ENCODE measurements around the gene ARPC1B.
"Not testable (repeated sequence)": the region's sequence is repeated elsewhere in the genome, so short reads cannot be mapped to it uniquely, and the experiment has no call there.

ARPC1B gene

DNA sequence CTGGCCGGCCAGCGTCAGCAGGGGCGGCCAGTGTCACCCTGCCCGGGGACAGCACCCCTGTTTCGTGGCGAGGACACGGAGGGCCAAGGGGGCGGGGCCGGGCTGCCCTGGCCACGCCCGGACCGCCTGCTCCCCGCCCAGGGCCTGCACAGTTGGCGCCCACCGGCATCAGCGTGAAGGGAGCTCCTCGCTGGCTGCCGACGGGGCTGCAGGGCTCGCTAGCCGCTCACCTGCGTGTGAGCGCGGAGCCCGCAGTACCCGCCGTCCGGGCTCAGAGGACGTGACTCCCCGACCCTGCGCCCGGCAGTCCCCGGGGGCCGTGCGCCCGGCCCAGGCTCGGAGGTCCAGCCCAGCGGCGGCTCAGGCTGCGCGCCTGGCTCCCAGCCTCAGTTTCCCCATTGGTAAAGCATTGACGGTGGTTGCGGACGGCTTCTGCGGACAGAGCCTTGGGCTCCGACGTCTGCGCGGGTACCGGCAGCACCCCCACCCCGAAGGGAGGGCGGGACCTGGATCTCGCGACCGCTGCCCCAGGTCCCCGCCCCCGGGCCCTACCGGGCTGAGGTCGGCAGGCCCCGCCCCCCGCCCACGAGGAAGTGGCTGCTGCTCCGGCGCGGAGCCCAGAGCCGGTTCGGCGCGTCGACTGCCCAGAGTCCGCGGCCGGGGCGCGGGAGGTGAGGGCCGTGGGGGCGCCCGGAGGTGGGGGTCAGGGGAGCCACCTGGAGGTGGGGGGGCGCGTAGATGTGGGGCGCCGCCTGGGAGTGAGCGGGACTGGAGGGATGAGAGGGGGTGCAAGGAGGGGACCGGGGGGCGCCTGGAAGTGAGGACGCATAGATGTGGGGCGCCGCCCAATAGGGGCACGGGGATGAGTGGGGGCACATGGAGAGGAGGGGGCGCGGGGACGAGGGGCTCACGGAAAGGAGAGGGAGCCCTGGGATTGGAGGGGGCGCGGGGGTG, at the start of gene ARPC1B:
Gene ARPC1B (plus strand): TSS at position 620 of the 954 bp plus-strand sequence. CDS start 10,985 bp downstream, outside the sequence.
- peak; percentile 84 for DNase-seq

DNA sequence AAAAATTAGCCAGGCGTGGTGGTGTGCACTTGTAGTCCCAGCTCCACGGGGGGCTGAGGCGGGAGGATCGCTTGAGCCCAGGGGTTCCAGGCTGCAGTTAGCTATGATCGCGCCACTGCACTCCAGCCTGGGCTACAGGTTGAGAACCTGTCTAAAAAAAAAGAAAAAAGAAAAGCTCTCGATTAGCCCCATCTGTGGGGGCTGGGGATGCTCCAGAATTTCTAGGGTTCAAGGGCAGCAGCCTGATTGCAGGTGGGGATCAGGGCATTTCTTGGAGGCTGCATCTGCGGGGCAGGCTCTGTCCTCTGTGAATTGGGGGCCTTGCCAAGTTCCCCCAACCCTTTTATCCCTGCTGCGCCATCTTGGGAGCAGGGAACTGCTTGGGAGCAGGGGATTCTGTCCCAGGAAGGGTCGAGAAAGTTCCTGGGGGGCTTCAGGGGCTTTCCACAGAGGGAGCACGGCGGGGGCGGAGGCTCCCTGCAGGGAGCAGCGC, 49.5 kb upstream of the ARPC1B start:
- DNase-seq = no peak

DNA sequence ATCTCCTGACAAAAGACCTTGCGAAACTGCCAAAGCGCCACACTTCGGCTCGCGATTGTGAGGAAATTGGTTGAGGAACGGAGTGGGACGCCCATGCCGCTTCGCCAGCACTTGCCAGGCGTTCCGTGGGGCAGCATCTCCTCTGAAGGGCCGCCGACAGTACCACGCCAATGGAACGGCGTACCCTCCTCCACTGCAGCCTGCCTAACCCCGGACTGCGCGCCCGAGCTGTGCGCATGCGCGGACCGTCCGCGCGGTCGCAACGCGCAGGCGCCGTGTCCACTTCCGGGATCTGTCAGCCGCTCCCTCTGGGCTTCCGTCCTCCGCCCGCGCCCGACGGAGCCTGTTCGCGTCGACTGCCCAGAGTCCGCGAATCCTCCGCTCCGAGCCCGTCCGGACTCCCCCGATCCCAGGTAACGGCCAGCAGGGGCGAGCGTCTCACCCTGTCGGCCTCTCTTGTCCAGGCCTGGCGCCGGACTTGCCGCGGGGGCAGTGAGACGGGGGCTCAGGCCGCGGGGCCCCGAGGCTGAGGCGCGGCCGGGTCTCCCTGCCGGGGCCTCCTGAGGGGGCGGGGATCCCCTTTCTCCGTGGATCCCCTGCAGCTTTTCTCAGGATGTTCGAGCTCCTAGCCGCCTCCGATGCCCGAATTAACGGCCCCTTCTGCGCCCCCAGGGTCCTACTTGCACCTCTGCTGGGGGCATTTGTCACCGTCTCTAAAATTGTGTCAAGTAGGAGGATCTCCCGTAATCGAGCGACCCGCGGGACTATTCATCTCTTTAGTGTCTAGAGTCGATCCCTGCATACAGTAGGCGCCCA, 48.7 kb upstream of the ARPC1B start, which contains the start of gene ARPC1A:
Gene ARPC1A (plus strand): TSS at position 307 of the 816 bp plus-strand sequence. CDS start 7,456 bp downstream, outside the sequence.
- peak; percentile 89 for DNase-seq

DNA sequence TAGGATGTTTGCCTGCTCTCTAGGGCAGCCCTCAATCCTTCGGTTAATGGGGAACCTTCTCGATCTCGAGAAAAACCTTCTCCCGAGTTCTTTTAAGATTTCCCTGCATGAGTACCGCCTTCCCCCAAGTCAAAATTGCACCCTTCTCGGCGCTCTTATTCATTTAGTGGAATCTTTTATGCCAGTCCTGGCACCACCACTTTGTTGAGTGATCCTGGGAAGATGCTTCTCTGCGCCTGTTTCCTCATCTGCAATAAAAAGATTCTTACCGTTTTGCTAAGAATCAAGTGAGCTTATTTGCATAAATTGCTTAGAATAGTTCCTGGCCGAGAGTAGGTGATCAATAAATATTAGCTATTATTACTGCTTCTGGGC, 48.1 kb upstream of the ARPC1B start:
- DNase-seq = no peak

DNA sequence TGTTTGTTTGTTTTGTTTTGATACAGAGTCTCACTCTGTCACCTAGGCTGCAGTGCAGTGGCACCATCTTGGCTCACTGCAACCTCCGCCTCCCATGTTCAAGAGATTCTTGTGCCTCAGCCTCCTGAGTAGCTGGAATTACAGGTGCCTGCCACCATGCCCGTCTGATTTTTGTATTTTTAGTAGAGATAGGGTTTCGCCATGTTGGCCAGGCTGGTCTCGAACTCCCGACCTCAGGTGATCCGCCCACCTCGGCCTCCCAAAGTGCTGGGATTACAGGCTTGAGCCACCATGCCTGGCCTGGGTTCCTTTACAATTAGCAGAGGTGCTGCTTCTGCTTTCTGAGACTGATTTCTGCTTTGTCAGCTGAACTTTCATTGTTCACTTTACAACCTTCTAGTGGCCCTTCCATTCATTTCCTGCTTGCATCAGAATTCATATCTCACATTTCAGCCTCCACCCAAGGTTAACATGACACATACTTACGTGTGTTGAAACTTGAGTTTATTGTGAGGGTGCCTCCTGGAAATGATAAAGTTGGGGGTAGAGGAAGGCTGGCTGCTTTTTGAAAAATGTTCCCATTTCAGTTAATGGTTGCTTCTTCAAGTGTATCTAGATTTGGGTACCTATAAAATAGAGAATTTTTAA, 44.1 kb upstream of the ARPC1B start:
- DNase-seq = not testable (repeated sequence)

DNA sequence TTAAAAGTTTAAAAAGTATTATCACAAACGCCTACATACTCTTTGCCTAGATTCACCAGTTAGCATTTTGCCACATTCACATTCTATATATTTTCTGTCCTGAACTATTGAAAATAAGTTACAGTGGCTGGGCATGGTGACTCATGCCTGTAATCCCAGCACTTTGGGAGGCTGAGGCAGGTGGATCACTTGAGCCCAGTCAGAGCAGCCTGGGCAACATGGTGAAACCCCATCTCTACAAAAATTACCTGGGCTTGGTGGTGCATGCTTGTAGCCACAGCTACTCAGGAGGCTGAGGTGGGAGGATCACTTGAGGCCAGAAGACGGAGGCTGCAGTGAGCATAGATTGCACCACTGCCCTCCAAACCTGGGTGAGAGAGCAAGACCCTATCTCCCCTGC, 43.5 kb upstream of the ARPC1B start:
- no peak for DNase-seq

DNA sequence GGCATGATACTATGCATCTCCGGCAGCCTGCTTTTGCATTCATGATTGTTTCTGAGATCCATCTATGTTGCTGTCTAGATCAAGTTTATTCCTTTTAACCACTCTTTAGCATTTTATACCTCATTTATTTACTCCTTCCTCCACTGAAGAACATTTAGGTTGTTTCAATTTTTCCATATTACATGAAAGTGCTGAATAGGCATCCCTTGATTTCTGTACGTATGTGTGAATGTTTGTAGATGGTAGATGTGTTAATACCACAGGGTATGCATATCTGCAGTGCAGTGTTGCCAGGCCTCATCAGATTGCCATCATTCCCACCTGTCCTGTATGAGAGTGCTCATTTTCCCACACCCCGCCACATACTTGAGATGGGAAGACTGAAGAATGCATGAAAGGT, 34.9 kb upstream of the ARPC1B start:
- no peak for DNase-seq

DNA sequence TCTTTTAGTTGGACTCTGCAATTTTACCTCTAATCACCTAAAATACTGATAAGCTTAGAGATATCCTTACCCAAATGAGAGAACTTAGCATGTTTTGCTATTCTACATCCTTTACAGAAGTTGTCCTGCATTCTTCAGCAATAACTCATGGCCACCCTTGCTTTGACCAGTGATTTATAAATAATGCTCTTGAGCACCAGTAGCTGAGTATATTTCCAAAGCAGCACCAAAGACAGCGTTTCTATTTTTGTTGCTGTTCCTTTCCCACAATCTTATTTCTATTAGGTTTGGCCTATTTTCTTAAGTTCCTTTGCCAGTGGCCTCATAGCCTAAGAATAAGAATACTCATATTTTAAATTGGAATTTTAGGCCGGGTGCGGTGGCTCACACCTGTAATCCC, 33.9 kb upstream of the ARPC1B start:
- DNase-seq = no peak

DNA sequence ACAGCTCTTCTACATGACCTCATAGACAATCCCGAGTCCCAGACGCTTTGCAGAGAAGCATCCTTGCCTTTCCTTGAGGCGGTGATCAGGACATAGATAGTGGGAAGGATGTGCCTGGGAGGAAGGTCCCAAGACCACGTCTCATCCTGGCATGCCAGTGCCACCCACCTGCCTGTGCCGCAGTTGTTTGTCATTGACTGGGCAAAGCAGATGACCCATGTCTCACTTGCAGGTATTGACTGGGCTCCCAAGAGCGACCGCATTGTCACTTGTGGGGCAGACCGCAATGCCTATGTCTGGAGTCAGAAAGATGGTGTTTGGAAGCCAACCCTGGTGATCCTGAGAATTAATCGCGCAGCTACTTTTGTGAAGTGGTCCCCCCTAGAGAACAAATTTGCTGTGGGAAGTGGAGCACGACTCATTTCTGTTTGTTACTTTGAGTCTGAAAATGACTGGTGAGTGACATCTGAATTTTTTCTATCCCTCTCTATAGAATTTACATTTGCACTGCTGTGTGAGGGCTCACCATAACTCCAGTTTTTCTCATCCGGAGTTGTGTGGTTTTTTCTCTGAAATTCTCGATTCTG, 30.4 kb upstream of the ARPC1B start:
- DNase-seq = no peak

DNA sequence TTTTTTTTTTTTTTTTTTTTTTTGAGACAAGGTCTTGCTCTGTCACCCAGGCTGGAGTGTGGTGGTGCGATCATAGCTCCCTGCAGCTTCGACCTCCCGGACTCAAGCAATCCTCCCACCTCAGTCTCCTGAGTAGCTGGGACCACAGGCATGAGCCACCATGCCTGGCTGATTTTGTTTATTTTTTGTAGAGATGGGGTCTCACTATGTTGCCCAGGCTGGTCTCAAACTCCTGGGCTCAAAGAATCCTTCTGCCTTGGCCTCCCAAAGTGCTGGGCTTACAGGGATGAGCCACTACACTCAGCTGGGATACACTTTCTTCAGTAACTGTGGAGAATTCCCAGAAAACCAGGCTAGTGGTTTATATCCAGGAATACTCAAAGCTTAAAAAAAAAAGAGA, 23.9 kb upstream of the ARPC1B start:
- DNase-seq = not testable (repeated sequence)

DNA sequence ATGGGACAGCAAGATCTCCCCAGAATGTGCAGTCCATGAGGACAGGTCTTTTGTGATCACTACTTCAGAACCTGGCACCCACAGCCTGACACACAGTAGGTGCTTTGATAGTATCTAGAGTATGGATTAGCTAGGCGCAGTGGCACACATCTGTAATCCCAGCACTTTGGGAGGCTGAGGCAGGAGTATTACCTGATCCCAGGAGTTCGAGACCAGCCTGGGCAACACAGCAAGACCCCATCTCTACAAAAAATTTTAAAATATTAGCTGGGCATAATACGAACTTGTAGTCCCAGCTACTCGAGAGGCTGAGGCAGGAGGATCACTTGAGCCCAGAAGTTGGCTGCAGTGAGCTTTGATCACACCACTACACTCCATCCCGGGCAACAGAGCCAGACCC, 22.3 kb upstream of the ARPC1B start:
- DNase-seq = no peak

DNA sequence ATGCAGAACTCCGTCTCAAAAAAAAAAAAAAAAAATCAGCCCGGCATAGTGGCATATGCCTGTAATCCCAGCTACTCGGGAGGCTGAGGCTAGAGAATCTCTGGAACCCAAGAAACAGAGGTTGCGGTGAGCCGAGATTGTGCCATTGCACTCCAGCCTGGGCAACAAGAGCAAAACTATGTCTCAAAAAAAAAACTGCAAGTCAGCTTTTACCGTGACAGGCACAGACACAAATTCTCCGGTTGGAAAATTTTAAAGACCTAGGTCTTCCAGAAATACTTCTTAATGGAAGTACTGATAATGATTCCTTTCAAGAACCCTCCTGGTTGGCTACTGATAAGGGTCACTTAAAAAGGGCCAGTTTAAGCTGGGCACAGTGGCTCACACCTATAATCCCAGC, 19.4 kb upstream of the ARPC1B start:
- DNase-seq = no peak

DNA sequence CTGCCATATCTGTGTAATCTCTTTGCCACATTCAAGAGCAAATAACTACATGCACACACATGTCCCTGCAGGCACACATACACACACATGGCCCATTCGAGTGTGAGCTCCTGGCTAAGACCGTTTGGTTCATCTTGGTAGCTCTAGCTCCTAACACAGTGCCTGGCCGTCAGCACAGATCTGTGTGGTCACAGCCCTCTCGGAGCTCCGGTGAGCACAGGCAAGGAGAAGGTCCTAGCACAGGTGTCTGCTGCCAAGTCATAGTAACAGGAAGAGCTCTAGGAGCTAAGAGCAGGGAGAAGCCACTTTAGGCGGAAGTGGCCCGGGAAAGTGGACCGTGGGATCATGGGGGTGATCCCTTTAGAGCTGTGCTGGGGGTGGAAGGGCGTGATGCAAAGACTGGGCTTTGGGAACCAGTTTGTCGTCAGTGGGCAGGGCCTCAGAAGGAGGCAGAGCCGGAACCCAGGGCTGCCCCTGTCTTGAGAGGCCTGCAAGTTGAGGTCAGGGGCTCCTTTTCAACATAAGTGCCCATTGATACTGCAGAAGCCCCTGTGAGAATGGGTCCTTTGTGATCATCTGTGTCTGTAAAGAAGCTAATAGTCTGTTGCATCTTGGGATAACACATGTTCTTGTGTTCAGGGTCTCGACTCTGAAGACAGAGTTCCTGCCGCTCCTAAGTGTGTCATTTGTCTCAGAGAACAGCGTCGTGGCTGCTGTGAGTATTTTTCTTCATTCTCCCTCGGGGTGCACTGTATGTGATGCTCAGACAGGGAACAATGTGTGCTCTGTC, 16.6 kb upstream of the ARPC1B start:
- no peak for DNase-seq

DNA sequence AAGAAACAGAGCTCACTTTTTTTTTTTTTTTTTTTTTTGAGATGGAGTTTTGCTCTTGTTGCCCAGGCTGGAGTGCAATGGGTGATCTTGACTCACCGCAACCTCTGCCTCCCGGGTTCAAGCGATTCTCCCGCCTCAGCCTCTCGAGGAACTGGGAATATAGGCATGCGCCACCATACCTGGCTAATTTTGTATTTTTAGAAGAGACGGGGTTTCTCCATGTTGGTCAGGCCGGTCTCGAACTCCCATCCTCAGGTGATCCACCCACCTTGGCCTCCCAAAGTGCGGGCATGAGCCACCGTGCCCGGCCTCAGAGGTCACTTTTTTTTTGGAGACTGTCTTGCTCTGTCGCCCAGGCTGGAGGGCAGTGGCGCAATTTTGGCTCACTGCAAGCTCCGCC, 16.0 kb upstream of the ARPC1B start:
- DNase-seq = not testable (repeated sequence)

DNA sequence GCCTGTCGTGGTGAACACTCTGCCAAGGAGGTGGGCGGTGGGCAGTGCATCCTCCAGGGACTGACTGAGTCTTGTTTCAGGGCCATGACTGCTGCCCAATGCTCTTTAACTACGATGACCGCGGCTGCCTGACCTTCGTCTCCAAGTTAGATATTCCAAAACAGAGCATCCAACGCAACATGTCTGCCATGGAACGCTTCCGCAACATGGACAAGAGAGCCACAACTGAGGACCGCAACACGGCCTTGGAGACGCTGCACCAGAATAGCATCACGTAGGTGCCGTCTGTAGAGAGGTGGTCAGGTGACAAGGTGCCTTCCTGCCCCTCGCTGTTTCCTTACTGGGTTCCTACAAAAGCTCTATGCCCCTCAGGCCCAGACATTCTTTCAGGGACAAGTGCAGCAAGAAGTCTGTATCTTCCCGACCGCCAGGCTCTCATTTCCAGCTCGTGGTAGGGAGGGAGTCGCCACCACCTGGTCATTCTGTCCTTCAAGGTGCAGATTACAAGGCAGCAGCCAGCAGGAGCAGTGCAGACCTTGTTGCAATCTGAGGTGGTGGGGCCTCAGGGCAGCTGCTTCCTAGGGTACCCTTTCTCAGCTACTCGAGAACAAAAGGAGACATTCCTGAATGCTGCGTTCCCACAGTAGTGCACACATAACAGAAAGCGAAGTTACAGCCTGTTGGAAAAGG, 14.9 kb upstream of the ARPC1B start:
- no peak for DNase-seq

DNA sequence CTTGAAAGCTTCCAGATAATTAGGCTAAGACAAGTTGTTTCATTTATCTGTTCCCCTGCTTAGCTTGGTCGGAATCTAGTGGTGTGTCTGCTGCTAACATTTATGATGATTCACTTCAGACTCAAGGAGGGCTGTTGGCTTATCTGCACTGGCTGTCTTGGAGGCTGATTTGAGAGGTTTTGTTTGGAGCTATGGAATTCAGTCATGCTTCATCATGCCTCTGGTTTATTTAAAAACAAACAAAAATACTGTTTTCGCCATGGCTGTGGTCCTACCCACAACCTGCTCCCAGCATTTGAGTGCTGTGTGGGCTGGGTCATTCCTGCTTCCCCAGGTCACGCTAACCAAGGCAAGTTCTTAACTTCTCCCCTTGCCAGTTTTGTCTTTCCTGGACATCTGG, 11.7 kb upstream of the ARPC1B start:
- DNase-seq = no peak

DNA sequence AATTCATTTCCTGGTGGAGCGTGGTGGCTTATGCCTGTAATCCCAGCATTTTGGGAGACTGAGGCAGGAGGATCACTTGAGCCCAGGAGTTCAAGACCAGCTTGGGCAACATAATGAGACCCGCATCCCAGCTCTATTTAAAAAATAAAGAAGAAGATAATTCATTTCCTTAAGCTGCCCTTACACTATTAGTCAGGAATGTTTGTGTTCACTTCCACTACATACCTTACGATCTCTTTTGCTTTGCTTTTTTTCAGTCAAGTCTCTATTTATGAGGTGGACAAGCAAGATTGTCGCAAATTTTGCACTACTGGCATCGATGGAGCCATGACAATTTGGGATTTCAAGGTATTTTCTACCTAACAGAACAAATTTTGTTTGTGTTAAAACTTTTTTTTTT, 11.2 kb upstream of the ARPC1B start:
- DNase-seq = no peak

DNA sequence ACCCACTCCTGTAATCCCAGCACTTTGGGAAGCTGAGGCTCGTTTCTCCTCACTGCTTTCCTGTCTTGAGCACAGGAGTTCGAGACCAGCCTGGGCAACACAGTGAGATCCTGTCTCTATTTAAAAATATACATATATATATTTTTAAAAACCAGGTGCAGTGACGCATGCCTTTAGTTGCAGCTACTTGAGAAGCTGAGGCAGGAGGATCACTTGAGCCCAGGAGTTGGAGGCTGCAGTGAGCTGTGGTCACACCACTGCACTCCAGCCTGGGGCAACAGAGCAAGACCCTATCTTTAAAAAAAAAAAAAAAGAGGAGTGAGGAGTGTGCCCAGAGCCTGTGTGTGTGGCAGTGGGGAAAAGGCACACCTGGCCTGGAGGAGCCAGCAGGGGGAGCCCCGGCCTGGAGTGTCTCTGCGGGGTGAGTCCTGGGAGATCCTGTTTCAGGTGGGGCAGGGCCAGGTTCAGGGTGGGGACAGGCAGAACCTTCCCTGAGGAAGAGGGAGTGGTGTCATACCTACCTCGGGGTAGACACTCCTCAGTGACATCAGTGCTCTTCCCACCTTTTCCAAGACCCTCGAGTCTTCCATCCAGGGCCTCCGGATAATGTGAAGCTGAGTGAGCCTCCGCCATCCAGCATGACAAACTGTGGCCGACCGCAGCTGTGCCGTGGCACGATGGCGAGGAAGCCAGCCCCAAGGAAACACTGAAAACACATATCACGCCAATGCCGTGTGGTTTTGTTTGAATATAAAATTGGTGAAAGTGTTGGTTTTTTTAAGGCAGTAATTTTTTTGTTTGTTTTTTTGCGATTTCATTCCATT, 9.0 kb upstream of the ARPC1B start:
- peak; percentile 61 for DNase-seq

DNA sequence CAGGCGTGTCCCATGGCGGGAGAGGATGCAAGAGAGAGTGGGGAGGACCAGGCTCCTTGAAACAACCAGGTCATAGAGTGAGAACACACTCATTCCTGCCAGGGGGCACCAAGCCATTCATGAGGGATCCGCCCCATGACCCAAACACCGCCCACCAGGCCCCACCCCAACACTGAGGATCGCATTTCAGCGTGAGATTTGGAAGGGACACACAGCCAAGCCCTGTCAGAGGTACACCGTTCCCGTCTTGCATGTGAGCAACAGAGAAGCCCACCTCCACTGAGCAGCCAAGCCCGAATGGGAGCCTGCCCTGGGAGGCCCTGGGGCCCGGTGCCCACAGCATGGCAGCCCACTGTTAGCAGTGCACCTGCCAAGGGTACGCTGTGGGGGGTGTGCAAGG, 7.9 kb upstream of the ARPC1B start:
- DNase-seq = no peak

DNA sequence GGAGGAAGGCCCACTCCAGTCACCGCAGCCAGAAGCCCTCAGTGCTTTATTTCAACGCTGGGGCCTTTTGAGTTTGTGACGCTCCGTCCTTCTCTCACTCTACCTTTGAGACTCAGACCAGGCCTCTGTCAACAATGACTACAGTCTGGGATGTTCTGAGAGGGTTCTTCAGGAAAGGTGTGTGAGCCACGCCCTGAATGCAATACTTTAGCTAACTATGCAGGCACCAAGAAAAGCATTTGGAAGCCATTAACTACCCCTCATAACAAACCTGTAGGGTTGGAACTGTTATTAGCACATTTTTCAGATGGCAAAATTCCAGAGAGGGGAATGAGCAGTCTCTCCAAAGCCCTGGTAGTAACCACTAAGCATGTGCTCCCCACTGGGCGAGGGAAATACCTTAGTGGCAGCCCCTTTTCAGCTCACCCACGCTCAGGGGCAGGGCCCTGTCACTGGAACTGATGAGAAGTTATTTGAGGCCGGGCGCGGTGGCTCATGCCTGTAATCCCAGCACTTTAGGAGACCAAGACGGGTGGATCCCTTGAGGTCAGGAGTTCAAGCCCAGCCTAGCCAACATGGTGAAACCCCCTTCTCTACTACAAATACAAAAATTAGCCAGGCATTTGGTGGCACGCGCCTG, 5.7 kb upstream of the ARPC1B start:
- no peak for DNase-seq
